Tibial nerve (tissue), 4 donors: ENCODE data around the gene HAPLN2. TPM values are rescaled to one million over a fixed set of nuclear protein-coding genes. Genes with fewer than 3 reads are reported as not detected.

ENCODE experiments used
- DNase-seq, 2 donors: peaks; one replicate each; pipeline ENCODE4 v3.0.0-alpha.2; 2019; ENCODE audit warnings: low spot score in 2 of 2
- H3K27ac ChIP-seq, 4 donors: fragments of 200-600 bp; sonication (generic) in 3 of 4; one replicate each; pipeline ENCODE4 v1.5.1; 2017 to 2019; ENCODE audit warnings: mild to moderate bottlenecking in 1 of 4
- H3K27me3 ChIP-seq, 2 donors: fragments of 200-600 bp; sonication (generic) in 1 of 2; one replicate each; pipeline versions ENCODE4 v1.5.1 to v1.6.0; 2017 to 2019
- H3K36me3 ChIP-seq, 3 donors: fragments of 200-600 bp; sonication (generic); one replicate each; pipeline ENCODE4 v1.5.1; 2018 to 2019
- H3K4me1 ChIP-seq, 4 donors: fragments of 200-600 bp; sonication (generic) in 3 of 4; one replicate each; pipeline ENCODE4 v1.5.1; 2017 to 2019
- H3K4me3 ChIP-seq, 4 donors: fragments of 200-600 bp; sonication (generic) in 3 of 4; one replicate each; pipeline ENCODE4 v1.5.1; 2017 to 2019; ENCODE audit warnings: mild to moderate bottlenecking in 1 of 4, moderate library complexity in 1 of 4
- H3K9me3 ChIP-seq, 4 donors: fragments of 200-600 bp; sonication (generic) in 3 of 4; one replicate each; pipeline ENCODE4 v1.5.1; 2017 to 2019
- EP300 ChIP-seq, 2 donors: sonication (generic); formaldehyde crosslinking; IDR thresholded peaks; one replicate each; pipeline ENCODE4 v1.6.1; 2017; ENCODE audit warnings: antibody characterized with exemption in 2 of 2, mild to moderate bottlenecking in 1 of 2
- POLR2A ChIP-seq, 2 donors: fragments of 450-650 bp; IDR thresholded peaks; one replicate each; pipeline ENCODE4 v1.6.1; 2017; ENCODE audit warnings: antibody characterized with exemption in 2 of 2, mild to moderate bottlenecking in 2 of 2, moderate library complexity in 2 of 2
- WGBS, 2 donors: methylation state at CpG; one replicate each; pipeline ENCODE4 v1.1.5; 2018; 5-methylcytosine and 5-hydroxymethylcytosine counted together
- total RNA-seq, 4 donors: library from RNA; depleted of rRNA; stranded (reverse); fragments of >200 nt; gene quantifications; one replicate each; pipeline ENCODE4 v1.1.0, GENCODE V29; 2016
- TF ChIP-seq, protein P1 (sequence below), 5 experiments: fragments of 200-600 bp in 3 of 5; fragments of 450-650 bp in 2 of 5; sonication (generic) in 3 of 5; IDR thresholded peaks; one replicate each; pipeline ENCODE4 v1.5.1; 2016 to 2019; ENCODE audit warnings: antibody characterized with exemption in 5 of 5, mild to moderate bottlenecking in 3 of 5, moderate library complexity in 2 of 5

The HAPLN2 gene
- total RNA-seq, 4 donors from 2014 or later = 1.8 to 20.3 (median 10.6) TPM

DNA sequence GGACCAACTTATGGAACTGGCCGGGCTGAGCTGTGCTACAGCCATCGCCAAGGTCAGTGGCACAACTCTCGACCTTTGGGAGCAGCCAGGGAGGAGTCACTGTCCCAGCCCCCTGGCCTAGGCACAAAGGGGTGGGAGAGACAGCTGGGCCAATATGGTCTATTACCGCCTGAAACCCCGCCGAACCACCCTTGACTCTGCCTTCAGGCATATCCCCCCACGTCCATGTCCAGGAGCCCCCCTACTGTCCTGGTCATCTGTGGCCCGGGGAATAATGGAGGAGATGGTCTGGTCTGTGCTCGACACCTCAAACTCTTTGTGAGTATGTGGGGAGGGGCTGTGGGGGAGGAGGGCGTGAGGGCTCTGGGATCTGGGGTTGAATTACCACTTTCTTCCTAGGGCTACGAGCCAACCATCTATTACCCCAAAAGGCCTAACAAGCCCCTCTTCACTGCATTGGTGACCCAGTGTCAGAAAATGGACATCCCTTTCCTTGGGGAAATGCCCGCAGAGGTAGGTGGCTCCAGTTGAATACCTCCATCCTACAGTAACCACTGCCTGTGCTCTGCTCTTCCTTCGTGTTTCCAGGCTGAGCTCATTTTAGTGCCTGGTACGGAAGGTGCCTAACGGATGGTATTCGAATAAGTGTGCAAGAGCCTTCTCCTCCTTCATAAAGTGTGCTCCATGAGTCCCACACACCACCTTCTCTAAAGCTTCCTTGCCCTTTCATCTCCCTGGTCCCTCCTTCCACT, 26.9 kb upstream of the HAPLN2 start:
- 42 to 47% methylated on average over 15 to 16 of the region's 16 CpGs for WGBS, 2 donors
- TF ChIP-seq, protein P1, sequence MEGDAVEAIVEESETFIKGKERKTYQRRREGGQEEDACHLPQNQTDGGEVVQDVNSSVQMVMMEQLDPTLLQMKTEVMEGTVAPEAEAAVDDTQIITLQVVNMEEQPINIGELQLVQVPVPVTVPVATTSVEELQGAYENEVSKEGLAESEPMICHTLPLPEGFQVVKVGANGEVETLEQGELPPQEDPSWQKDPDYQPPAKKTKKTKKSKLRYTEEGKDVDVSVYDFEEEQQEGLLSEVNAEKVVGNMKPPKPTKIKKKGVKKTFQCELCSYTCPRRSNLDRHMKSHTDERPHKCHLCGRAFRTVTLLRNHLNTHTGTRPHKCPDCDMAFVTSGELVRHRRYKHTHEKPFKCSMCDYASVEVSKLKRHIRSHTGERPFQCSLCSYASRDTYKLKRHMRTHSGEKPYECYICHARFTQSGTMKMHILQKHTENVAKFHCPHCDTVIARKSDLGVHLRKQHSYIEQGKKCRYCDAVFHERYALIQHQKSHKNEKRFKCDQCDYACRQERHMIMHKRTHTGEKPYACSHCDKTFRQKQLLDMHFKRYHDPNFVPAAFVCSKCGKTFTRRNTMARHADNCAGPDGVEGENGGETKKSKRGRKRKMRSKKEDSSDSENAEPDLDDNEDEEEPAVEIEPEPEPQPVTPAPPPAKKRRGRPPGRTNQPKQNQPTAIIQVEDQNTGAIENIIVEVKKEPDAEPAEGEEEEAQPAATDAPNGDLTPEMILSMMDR (IDR thresholded peaks at IDR 0.05) = no peak
- no peak for TF ChIP-seq EP300 (IDR thresholded peaks at IDR 0.05)
- TF ChIP-seq POLR2A (IDR thresholded peaks at IDR 0.05) = no peak
- Histone ChIP-seq H3K36me3 (peaks cover 0 to 46% (median 9%) of the 10 kb centered on the region in 3 donors), H3K4me1 (peaks cover 0 to 17% (median 10%) of the 10 kb centered on the region in 4 donors), H3K4me3 (peak overlapping the region; percentile 66 to 92 (median 71)), H3K9me3 (no peaks in the 10 kb centered on the region), H3K27ac (peak overlapping the region; percentile 72 to 90 (median 87)), H3K27me3 (no peaks in the 10 kb centered on the region)
- no peak for DNase-seq

DNA sequence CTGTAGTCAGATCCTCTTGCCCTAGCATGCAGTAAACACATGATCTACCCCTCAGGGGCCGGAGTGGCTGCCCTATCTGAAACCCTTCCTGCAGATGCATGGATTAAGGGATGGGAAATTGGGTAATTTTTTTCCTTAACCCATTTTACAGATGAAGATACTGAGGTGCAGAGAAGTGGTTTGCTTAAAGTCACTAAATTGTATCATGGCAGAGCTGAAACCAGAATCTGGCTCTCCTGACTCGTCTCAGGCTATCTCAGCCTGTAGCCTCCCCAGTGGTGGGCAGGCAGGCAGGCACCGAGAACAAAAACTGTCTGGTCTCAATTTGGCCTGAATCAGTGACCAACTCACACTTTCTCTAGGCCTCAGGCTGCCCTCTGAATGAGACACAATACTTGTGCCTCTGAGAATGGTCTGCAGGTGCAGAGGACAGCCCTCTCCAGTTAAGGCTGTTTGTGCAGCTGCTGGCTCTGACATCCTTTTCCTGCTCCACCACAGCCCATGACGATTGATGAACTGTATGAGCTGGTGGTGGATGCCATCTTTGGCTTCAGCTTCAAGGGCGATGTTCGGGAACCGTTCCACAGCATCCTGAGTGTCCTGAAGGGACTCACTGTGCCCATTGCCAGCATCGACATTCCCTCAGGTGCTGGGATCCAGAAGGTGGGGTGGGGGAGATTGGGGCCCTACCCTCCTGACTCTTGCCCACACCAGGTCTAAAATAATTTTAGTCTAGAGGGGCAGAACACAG, 26.1 kb upstream of the HAPLN2 start:
- peaks cover 0 to 17% (median 10%) of the 10 kb centered on the region in 4 donors for H3K4me1 ChIP-seq
- H3K9me3 ChIP-seq = no peaks in the 10 kb centered on the region
- TF ChIP-seq EP300 (IDR thresholded peaks at IDR 0.05) = no peak
- no peak for TF ChIP-seq POLR2A (IDR thresholded peaks at IDR 0.05)
- TF ChIP-seq, protein P1 (IDR thresholded peaks at IDR 0.05) = no peak
- H3K27me3 ChIP-seq = no peaks in the 10 kb centered on the region
- no peak for DNase-seq
- peak overlapping the region in 1 of 4 donors; percentile 90 for H3K27ac ChIP-seq
- H3K36me3 ChIP-seq = peaks cover 0 to 53% (median 9%) of the 10 kb centered on the region in 3 donors
- WGBS, 2 donors = 71 to 76% methylated on average over 8 of the region's 8 CpGs
- no peak overlapping the region for H3K4me3 ChIP-seq

- H3K27ac ChIP-seq = no peak overlapping the region
- H3K36me3 ChIP-seq = peaks cover 0 to 59% (median 9%) of the 10 kb centered on the region in 3 donors
- H3K9me3 ChIP-seq = no peaks in the 10 kb centered on the region
- WGBS, 2 donors = 86% methylated on average over 8 of the region's 8 CpGs
- H3K27me3 ChIP-seq = no peaks in the 10 kb centered on the region
- no peak for DNase-seq
- H3K4me1 ChIP-seq = peaks cover 0 to 17% (median 10%) of the 10 kb centered on the region in 4 donors
- TF ChIP-seq, protein P1 (IDR thresholded peaks at IDR 0.05) = no peak
- TF ChIP-seq POLR2A (IDR thresholded peaks at IDR 0.05) = no peak
- TF ChIP-seq EP300 (IDR thresholded peaks at IDR 0.05) = no peak
- no peak overlapping the region for H3K4me3 ChIP-seq
Observed at GRCh38 chr1:156593661-156593989, 25.6 kb upstream of the HAPLN2 start.

DNA sequence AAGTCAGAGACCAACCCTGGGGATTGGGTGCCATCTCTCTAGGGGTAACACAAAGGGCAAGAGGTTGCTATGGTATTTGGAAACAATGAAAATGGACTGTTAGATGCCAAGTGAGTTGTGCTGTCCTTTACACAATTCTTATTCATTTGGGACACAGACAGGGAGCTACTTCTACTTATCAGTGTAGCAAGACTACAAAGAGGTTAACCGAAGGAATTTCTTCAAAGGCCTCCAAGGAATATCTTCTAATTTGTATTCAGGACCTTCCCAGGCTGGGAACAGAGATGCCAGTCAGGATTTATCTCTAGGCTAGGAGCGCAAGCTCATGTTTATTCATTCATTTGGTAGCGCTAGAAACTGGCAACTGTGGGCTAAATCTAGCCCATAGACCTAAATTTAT, 25.0 kb upstream of the HAPLN2 start:
- H3K36me3 ChIP-seq = peaks cover 0 to 64% (median 9%) of the 10 kb centered on the region in 3 donors
- peaks cover 0 to 17% (median 10%) of the 10 kb centered on the region in 4 donors for H3K4me1 ChIP-seq
- H3K27me3 ChIP-seq = no peaks in the 10 kb centered on the region
- TF ChIP-seq POLR2A (IDR thresholded peaks at IDR 0.05) = no peak
- TF ChIP-seq EP300 (IDR thresholded peaks at IDR 0.05) = no peak
- TF ChIP-seq, protein P1 (IDR thresholded peaks at IDR 0.05) = no peak
- no peak overlapping the region for H3K4me3 ChIP-seq
- H3K27ac ChIP-seq = no peak overlapping the region
- 64 to 69% methylated on average over 3 of the region's 3 CpGs for WGBS, 2 donors
- no peak for DNase-seq
- H3K9me3 ChIP-seq = no peaks in the 10 kb centered on the region

DNA sequence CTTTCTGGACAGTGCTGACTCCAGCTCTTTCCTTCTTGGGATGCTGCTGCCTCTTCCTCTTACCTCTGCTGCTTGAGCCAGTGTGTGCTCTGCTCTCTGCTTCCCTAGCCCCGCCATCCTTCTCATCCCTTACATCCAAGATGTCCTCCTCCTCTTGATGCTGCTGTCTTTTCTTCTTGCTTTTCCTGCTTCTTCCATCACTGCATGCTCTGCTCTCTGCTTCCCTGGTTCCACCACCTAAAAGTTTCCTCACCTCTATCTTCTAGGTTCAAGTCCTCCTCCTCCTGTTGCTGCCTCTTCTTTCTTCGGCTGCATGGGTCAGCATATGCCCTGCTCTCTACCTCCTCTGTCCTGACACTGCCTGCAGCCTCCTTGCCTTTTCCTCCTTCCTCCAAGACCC, 24.2 kb upstream of the HAPLN2 start:
- Histone ChIP-seq H3K4me3 (no peak overlapping the region), H3K4me1 (peaks cover 0 to 24% (median 10%) of the 10 kb centered on the region in 4 donors), H3K27me3 (no peaks in the 10 kb centered on the region), H3K27ac (no peak overlapping the region), H3K9me3 (no peaks in the 10 kb centered on the region), H3K36me3 (peaks cover 0 to 64% (median 9%) of the 10 kb centered on the region in 3 donors)
- DNase-seq = no peak
- WGBS, 2 donors = 89 to 91% methylated on average over 2 of the region's 2 CpGs
- no peak for TF ChIP-seq EP300 (IDR thresholded peaks at IDR 0.05)
- TF ChIP-seq, protein P1 (IDR thresholded peaks at IDR 0.05) = no peak
- TF ChIP-seq POLR2A (IDR thresholded peaks at IDR 0.05) = no peak
